H9 (cell line): ENCODE data around the gene CPAMD8. TPM values are rescaled to one million over a fixed set of nuclear protein-coding genes. Genes with fewer than 3 reads are reported as not detected.

Experiments
- DNase-seq: peaks from one replicate; pipeline ENCODE4 v3.0.0-alpha.2; 2017
- H2AFZ ChIP-seq: one replicate; pipeline ENCODE4 v1.6.1; 2013; ENCODE audit warnings: mild to moderate bottlenecking, low read length, control low read depth, moderate library complexity
- H2AK5ac ChIP-seq: 2 replicates; pipeline ENCODE4 v1.6.1; 2013; ENCODE audit warnings: low read length, control low read depth, mixed read lengths; ENCODE audit not compliant: insufficient read length
- H2BK120ac ChIP-seq: one replicate; pipeline ENCODE4 v1.6.1; 2013; ENCODE audit warnings: low read depth, mild to moderate bottlenecking, low read length, control low read depth, inconsistent platforms; ENCODE audit not compliant: poor library complexity, severe bottlenecking
- H2BK12ac ChIP-seq: 2 replicates; pipeline ENCODE4 v1.6.1; 2013; ENCODE audit warnings: low read length, control low read depth, mixed read lengths, low read depth; ENCODE audit not compliant: insufficient read length
- H2BK15ac ChIP-seq: 2 replicates; pipeline ENCODE4 v1.6.1; 2013; ENCODE audit warnings: low read depth, low read length, control low read depth
- H2BK20ac ChIP-seq: one replicate; pipeline ENCODE4 v1.6.1; 2013; ENCODE audit warnings: low read depth, mild to moderate bottlenecking, low read length, control low read depth, inconsistent platforms; ENCODE audit not compliant: poor library complexity, severe bottlenecking
- H2BK5ac ChIP-seq: 2 replicates; pipeline ENCODE4 v1.6.1; 2013; ENCODE audit warnings: low read length, control low read depth, mixed read lengths; ENCODE audit not compliant: insufficient read length
- H3K14ac ChIP-seq: 2 replicates; pipeline ENCODE4 v1.6.1; 2013; ENCODE audit warnings: low read length, control low read depth; ENCODE audit not compliant: insufficient read depth
- H3K18ac ChIP-seq: 2 replicates; pipeline ENCODE4 v1.6.1; 2013; ENCODE audit warnings: low read depth, mild to moderate bottlenecking, mixed read lengths, low read length, control low read depth; ENCODE audit not compliant: insufficient read length
- H3K23ac ChIP-seq: 2 replicates; pipeline ENCODE4 v1.6.1; 2013; ENCODE audit warnings: low read length, control low read depth, mixed read lengths, low read depth; ENCODE audit not compliant: insufficient read length
- H3K23me2 ChIP-seq: 2 replicates; pipeline ENCODE4 v1.6.1; 2013; ENCODE audit warnings: low read depth, mild to moderate bottlenecking, mixed read lengths, low read length, control low read depth; ENCODE audit not compliant: insufficient read length, poor library complexity, severe bottlenecking
- H3K27ac ChIP-seq: 2 replicates; pipeline ENCODE4 v1.5.1; 2013; ENCODE audit warnings: low read length, control low read depth, mixed read lengths, low read depth; ENCODE audit not compliant: insufficient read length
- H3K27me3 ChIP-seq: 2 replicates; pipeline ENCODE4 v1.6.1; 2013; ENCODE audit warnings: low read length, control low read depth, inconsistent platforms; ENCODE audit not compliant: insufficient read depth
- H3K4ac ChIP-seq: 2 replicates; pipeline ENCODE4 v1.6.1; 2013; ENCODE audit warnings: low read depth, mild to moderate bottlenecking, control low read depth, inconsistent platforms, low read length, moderate library complexity
- H3K4me1 ChIP-seq: 2 replicates; pipeline ENCODE4 v1.6.1; 2013; ENCODE audit warnings: low read length, control low read depth, inconsistent platforms; ENCODE audit not compliant: insufficient read depth
- H3K4me2 ChIP-seq: 2 replicates; pipeline ENCODE4 v1.6.1; 2013; ENCODE audit warnings: low read length, control low read depth, mixed read lengths; ENCODE audit not compliant: insufficient read length, insufficient read depth
- H3K56ac ChIP-seq: 2 replicates; pipeline ENCODE4 v1.6.1; 2013; ENCODE audit warnings: low read depth, mild to moderate bottlenecking, mixed read lengths, low read length, control low read depth; ENCODE audit not compliant: insufficient read length
- H3K79me1 ChIP-seq: 2 replicates; pipeline ENCODE4 v1.6.1; 2013; ENCODE audit warnings: low read depth, mild to moderate bottlenecking, moderate library complexity, low read length, control low read depth, inconsistent platforms; ENCODE audit not compliant: insufficient read depth, poor library complexity, severe bottlenecking
- H3K79me2 ChIP-seq: 2 replicates; pipeline ENCODE4 v1.6.1; 2013; ENCODE audit warnings: low read length, control low read depth, inconsistent platforms; ENCODE audit not compliant: insufficient read depth
- H3K9ac ChIP-seq: 2 replicates; pipeline ENCODE4 v1.6.1; 2013; ENCODE audit warnings: low read length, control low read depth, mixed read lengths; ENCODE audit not compliant: insufficient read length; ENCODE audit errors: extremely low read depth
- H3K9me3 ChIP-seq: one replicate; pipeline ENCODE4 v1.6.1; 2013; ENCODE audit warnings: low read depth, low read length, inconsistent platforms; ENCODE audit not compliant: control insufficient read depth
- H3T11ph ChIP-seq: one replicate; pipeline ENCODE4 v1.6.1; 2013; ENCODE audit warnings: mild to moderate bottlenecking, low read length, control low read depth, inconsistent platforms
- H4K20me1 ChIP-seq: one replicate; pipeline ENCODE4 v1.6.1; 2013; ENCODE audit not compliant: control insufficient read depth, insufficient read length, insufficient read depth
- H4K5ac ChIP-seq: 2 replicates; pipeline ENCODE4 v1.6.1; 2013; ENCODE audit warnings: low read depth, mild to moderate bottlenecking, mixed read lengths, low read length, control low read depth; ENCODE audit not compliant: insufficient read length
- H4K8ac ChIP-seq: replicated peaks from 2 replicates; pipeline ENCODE4 v1.6.1; 2013; ENCODE audit warnings: low read length, control low read depth, mixed read lengths, low read depth; ENCODE audit not compliant: insufficient read length
- H4K91ac ChIP-seq: 2 replicates; pipeline ENCODE4 v1.6.1; 2013; ENCODE audit warnings: low read depth, mild to moderate bottlenecking, moderate library complexity, mixed read lengths, low read length, control low read depth; ENCODE audit not compliant: insufficient read length
- H3K27ac Mint-ChIP-seq, 3 experiments: 2 replicates in 2 of 3; 3 replicates in 1 of 3; pipeline ENCODE4 v1.8.0; 2020 to 2021; ENCODE audit warnings: mixed read lengths in 3 of 3, mild to moderate bottlenecking in 1 of 3, moderate library complexity in 1 of 3
- H3K27me3 Mint-ChIP-seq: 2 replicates; pipeline ENCODE4 v1.8.0; 2021; ENCODE audit warnings: low read depth, mild to moderate bottlenecking, moderate library complexity, mixed read lengths
- H3K36me3 Mint-ChIP-seq, 3 experiments: 2 replicates in 2 of 3; 3 replicates in 1 of 3; pipeline ENCODE4 v1.8.0; 2020 to 2021; ENCODE audit warnings: low read depth in 3 of 3, mixed read lengths in 3 of 3; ENCODE audit not compliant: insufficient read depth in 1 of 3
- H3K4me1 Mint-ChIP-seq, 2 experiments: 2 replicates each; pipeline ENCODE4 v1.8.0; 2020; ENCODE audit warnings: mixed read lengths in 2 of 2
- H3K4me3 Mint-ChIP-seq, 2 experiments: 2 replicates in 1 of 2; 3 replicates in 1 of 2; pipeline ENCODE4 v1.8.0; 2020 to 2021; ENCODE audit warnings: mild to moderate bottlenecking in 2 of 2, mixed read lengths in 2 of 2, moderate library complexity in 1 of 2
- H3K9me3 Mint-ChIP-seq, 2 experiments: 2 replicates in 1 of 2; 3 replicates in 1 of 2; pipeline ENCODE4 v1.8.0; 2020; ENCODE audit warnings: mild to moderate bottlenecking in 2 of 2, mixed read lengths in 2 of 2, moderate library complexity in 1 of 2
- WGBS: extraction: QIAGEN DNeasy Blood & Tissue Kit; methylation state at CpG from one replicate; pipeline ENCODE4 v1.1.7; 2013; ENCODE audit warnings: missing lambda C conversion rate, low lambda C conversion rate, mixed read lengths; ENCODE audit not compliant: insufficient read length; ENCODE audit errors: extremely low coverage; 5-methylcytosine and 5-hydroxymethylcytosine counted together
- total RNA-seq: library from RNA; stranded (reverse); gene quantifications from 2 replicates; pipeline ENCODE4 v1.2.1, GENCODE V29; 2021
- TF ChIP-seq, protein P1 (sequence below): fragments of 200-600 bp; sonication (generic); conservative IDR thresholded peaks from 3 replicates; pipeline ENCODE4 v1.8.0; 2021; ENCODE audit warnings: antibody characterized with exemption, mild to moderate bottlenecking

The CPAMD8 gene
- total RNA-seq, 1 experiment from 2014 or later: 12.0 TPM

DNA sequence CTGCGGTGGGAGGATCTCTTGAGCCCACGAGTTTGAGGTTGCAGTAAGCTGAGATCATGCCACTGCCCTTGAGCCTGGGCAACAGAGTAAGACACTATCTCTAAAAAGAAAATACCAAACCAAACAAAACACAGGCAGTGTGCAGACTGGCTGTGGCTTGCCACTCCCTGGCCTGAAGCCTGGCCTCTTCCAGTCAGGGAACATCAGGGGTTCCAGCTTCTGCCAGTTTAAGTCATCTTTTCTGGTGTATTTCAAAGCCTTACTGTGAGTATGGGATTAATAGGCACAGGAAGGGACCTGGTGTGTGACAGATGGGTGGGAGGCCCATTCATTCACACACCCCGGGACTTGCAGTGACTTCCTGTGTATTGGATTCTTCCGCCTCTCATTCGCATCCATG, 164.8 kb downstream of the CPAMD8 start:
- no peaks in the 10 kb centered on the region for H3K79me2 ChIP-seq
- H2BK20ac ChIP-seq: no peak overlapping the region
- no peak overlapping the region for H3K23ac ChIP-seq
- Mint-ChIP-seq H3K27me3 (no peaks in the 10 kb centered on the region), H3K36me3 (peaks cover 21 to 56% (median 53%) of the 10 kb centered on the region in 3 experiments; a peak in 6 of 7 replicates), H3K27ac (peak overlapping the region in 1 of 3 experiments; percentile 36; a peak in 1 of 7 replicates), H3K4me3 (no peak overlapping the region), H3K4me1 (no peaks in the 10 kb centered on the region), H3K9me3 (no peaks in the 10 kb centered on the region)
- no peaks in the 10 kb centered on the region for H4K20me1 ChIP-seq
- no peak overlapping the region for H3K4ac ChIP-seq
- H3K27me3 ChIP-seq: no peaks in the 10 kb centered on the region
- no peak overlapping the region for H3K4me2 ChIP-seq
- no peak overlapping the region for H4K5ac ChIP-seq
- no CpG with 5 or more reads among the region's 5 CpGs for WGBS
- no peak overlapping the region for H3K27ac ChIP-seq
- H2BK5ac ChIP-seq: no peak overlapping the region
- H3K18ac ChIP-seq: no peak overlapping the region
- no peaks in the 10 kb centered on the region for H3K9me3 ChIP-seq
- H4K91ac ChIP-seq: no peak overlapping the region
- no peaks in the 10 kb centered on the region for H3K79me1 ChIP-seq
- H3K4me1 ChIP-seq: no peaks in the 10 kb centered on the region
- no peak overlapping the region for H3T11ph ChIP-seq
- no peak overlapping the region for H2BK15ac ChIP-seq
- H3K56ac ChIP-seq: no peak overlapping the region
- DNase-seq: no peak
- H2AK5ac ChIP-seq: no peak overlapping the region
- no peak overlapping the region for H2BK120ac ChIP-seq
- H2BK12ac ChIP-seq: no peak overlapping the region
- TF ChIP-seq, protein P1, sequence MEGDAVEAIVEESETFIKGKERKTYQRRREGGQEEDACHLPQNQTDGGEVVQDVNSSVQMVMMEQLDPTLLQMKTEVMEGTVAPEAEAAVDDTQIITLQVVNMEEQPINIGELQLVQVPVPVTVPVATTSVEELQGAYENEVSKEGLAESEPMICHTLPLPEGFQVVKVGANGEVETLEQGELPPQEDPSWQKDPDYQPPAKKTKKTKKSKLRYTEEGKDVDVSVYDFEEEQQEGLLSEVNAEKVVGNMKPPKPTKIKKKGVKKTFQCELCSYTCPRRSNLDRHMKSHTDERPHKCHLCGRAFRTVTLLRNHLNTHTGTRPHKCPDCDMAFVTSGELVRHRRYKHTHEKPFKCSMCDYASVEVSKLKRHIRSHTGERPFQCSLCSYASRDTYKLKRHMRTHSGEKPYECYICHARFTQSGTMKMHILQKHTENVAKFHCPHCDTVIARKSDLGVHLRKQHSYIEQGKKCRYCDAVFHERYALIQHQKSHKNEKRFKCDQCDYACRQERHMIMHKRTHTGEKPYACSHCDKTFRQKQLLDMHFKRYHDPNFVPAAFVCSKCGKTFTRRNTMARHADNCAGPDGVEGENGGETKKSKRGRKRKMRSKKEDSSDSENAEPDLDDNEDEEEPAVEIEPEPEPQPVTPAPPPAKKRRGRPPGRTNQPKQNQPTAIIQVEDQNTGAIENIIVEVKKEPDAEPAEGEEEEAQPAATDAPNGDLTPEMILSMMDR: no peak
- no peak overlapping the region for H4K8ac ChIP-seq
- no peak overlapping the region for H3K9ac ChIP-seq
- H2AFZ ChIP-seq: no peak overlapping the region
- H3K23me2 ChIP-seq: no peaks in the 10 kb centered on the region
- H3K14ac ChIP-seq: no peak overlapping the region
